HG03066 (cell line): ENCODE results near the gene ST6GALNAC5.
"Not testable (repeated sequence)": the region's sequence is repeated elsewhere in the genome, so short reads cannot be mapped to it uniquely, and the experiment has no call there.

Experiments
- ATAC-seq: cut with Tn5 transposase; IDR thresholded peaks from one replicate; pipeline ENCODE4 v1.9.1; 2021; ENCODE audit warnings: low read depth; ENCODE audit not compliant: unreplicated experiment

Gene ST6GALNAC5

GRCh38 chr1:76867342-76868130 is at the start of gene ST6GALNAC5:
Gene ST6GALNAC5 (plus strand): TSS chr1:76867480.
- no peak for ATAC-seq

- ATAC-seq, result no peak
These were observed 47.3 kb upstream of the ST6GALNAC5 start for GRCh38 chr1:76820028-76820427.

- not testable (repeated sequence) for ATAC-seq
These were observed 44.3 kb upstream of the ST6GALNAC5 start for GRCh38 chr1:76822961-76823360.

- ATAC-seq, result no peak
These were observed 43.2 kb upstream of the ST6GALNAC5 start for GRCh38 chr1:76824106-76824505.

GRCh38 chr1:76826072-76826845 is 41.0 kb upstream of the ST6GALNAC5 start:
- ATAC-seq, result no peak

GRCh38 chr1:76827066-76827465 is 40.2 kb upstream of the ST6GALNAC5 start:
- ATAC-seq, result no peak

GRCh38 chr1:76830373-76830772 is 36.9 kb upstream of the ST6GALNAC5 start:
- peak; percentile 73 for ATAC-seq

GRCh38 chr1:76832521-76832920 is 34.8 kb upstream of the ST6GALNAC5 start:
- ATAC-seq, result no peak

- no peak for ATAC-seq
These were observed 34.1 kb upstream of the ST6GALNAC5 start for GRCh38 chr1:76833151-76833550.

- no peak for ATAC-seq
These were observed 33.4 kb upstream of the ST6GALNAC5 start for GRCh38 chr1:76833856-76834255.

- ATAC-seq, result no peak
These were observed 32.1 kb upstream of the ST6GALNAC5 start for GRCh38 chr1:76835203-76835602.

GRCh38 chr1:76840278-76840677 is 27.0 kb upstream of the ST6GALNAC5 start:
- ATAC-seq, result no peak

GRCh38 chr1:76841460-76841859 is 25.8 kb upstream of the ST6GALNAC5 start:
- ATAC-seq, result no peak

- no peak for ATAC-seq
These were observed 23.3 kb upstream of the ST6GALNAC5 start for GRCh38 chr1:76843821-76844464.

GRCh38 chr1:76854255-76854654 is 13.0 kb upstream of the ST6GALNAC5 start:
- ATAC-seq, result no peak

GRCh38 chr1:76856104-76856503 is 11.2 kb upstream of the ST6GALNAC5 start:
- no peak for ATAC-seq

- ATAC-seq, result no peak
These were observed 10.1 kb upstream of the ST6GALNAC5 start for GRCh38 chr1:76857138-76857537.

- no peak for ATAC-seq
These were observed 9.3 kb upstream of the ST6GALNAC5 start for GRCh38 chr1:76857973-76858372.

GRCh38 chr1:76861149-76861548 is 6.1 kb upstream of the ST6GALNAC5 start:
- ATAC-seq, result no peak

- ATAC-seq, result no peak
These were observed 4.8 kb upstream of the ST6GALNAC5 start for GRCh38 chr1:76862447-76862846.

- ATAC-seq, result no peak
These were observed 2.9 kb upstream of the ST6GALNAC5 start for GRCh38 chr1:76864383-76864782.
